BJ (cell line): ENCODE measurements around the gene NFATC1. TPM values are rescaled to one million over a fixed set of nuclear protein-coding genes. Genes with fewer than 3 reads are reported as not detected.

ENCODE experiments used
- CTCF ChIA-PET: fragments of 350-600 bp; formaldehyde crosslinking; extraction: SDS; loops from one replicate; lab custom pipeline; 2021; ENCODE audit warnings: antibody characterized with exemption, inconsistent platforms; lab: Yijun Ruan, JAX
- POLR2A ChIA-PET: fragments of 300-600 bp; sonication (Branson Sonifier 250); formaldehyde crosslinking; extraction: SDS; loops from one replicate; lab custom pipeline; 2021; ENCODE audit warnings: antibody characterized with exemption; lab: Charles Lee
- DNase-seq: peaks from one replicate; pipeline ENCODE4 v3.0.0-alpha.2; 2011; ENCODE audit warnings: low read depth
- H3K27me3 ChIP-seq: 2 replicates; pipeline ENCODE4 v1.6.0; 2011; ENCODE audit warnings: low read length; ENCODE audit not compliant: control insufficient read depth, insufficient read depth
- H3K36me3 ChIP-seq: 2 replicates; pipeline ENCODE4 v1.5.1; 2011; ENCODE audit warnings: low read length; ENCODE audit not compliant: control insufficient read depth, insufficient read depth
- H3K4me3 ChIP-seq: 2 replicates; pipeline ENCODE4 v1.5.1; 2011; ENCODE audit warnings: low read depth, mild to moderate bottlenecking, control low read depth, low read length
- polyA plus RNA-seq: library from polyadenylated mRNA; depleted of rRNA; stranded (reverse); fragments of >200 nt; gene quantifications from 2 replicates; pipeline ENCODE4 v1.2.3, GENCODE V29; 2011
- TF ChIP-seq, protein P1 (sequence below): IDR thresholded peaks from 2 replicates; pipeline ENCODE4 v1.5.1; 2011; ENCODE audit warnings: low read depth, mild to moderate bottlenecking, control low read depth, inconsistent platforms, low read length, moderate library complexity; ENCODE audit not compliant: insufficient read depth

NFATC1 gene
- polyA plus RNA-seq, 1 experiment, result 1.2 TPM

DNA sequence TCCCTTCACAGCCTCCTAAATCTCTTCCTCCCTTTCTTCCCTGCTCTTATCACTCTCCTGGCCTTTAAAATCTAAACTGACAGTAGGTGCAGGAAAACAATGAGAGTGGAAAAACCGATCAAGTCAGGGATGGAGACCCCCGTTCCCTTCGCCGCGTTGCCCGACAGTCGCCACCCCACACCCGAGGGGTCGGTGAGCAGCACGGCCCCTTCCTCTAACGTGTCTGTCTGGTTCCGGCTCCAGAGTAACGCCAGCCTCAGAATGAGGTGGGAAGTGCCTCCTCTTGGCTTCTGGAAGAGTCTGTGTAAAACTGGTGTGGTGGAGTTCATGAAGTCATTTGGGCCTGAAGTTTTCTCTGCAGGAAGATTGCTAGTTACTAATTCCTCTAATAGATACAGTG lies 138.6 kb downstream of the NFATC1 start:
- Histone ChIP-seq H3K4me3 (no peak overlapping the region), H3K36me3 (no peaks in the 10 kb centered on the region), H3K27me3 (peaks cover 16% of the 10 kb centered on the region)
- ChIA-PET POLR2A (interaction anchor here (0.6 kb wide), 1 partner anchor 423 kb away, joined by 13 read pairs; no protein-coding TSS in a partner anchor), CTCF (interaction anchor here (1.3 to 9.9 kb wide), 2 partner anchors 110 to 155 kb away, joined by 3 to 190 read pairs; no protein-coding TSS in a partner anchor)
- no peak for DNase-seq
- TF ChIP-seq, protein P1, sequence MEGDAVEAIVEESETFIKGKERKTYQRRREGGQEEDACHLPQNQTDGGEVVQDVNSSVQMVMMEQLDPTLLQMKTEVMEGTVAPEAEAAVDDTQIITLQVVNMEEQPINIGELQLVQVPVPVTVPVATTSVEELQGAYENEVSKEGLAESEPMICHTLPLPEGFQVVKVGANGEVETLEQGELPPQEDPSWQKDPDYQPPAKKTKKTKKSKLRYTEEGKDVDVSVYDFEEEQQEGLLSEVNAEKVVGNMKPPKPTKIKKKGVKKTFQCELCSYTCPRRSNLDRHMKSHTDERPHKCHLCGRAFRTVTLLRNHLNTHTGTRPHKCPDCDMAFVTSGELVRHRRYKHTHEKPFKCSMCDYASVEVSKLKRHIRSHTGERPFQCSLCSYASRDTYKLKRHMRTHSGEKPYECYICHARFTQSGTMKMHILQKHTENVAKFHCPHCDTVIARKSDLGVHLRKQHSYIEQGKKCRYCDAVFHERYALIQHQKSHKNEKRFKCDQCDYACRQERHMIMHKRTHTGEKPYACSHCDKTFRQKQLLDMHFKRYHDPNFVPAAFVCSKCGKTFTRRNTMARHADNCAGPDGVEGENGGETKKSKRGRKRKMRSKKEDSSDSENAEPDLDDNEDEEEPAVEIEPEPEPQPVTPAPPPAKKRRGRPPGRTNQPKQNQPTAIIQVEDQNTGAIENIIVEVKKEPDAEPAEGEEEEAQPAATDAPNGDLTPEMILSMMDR, result no peak

DNA sequence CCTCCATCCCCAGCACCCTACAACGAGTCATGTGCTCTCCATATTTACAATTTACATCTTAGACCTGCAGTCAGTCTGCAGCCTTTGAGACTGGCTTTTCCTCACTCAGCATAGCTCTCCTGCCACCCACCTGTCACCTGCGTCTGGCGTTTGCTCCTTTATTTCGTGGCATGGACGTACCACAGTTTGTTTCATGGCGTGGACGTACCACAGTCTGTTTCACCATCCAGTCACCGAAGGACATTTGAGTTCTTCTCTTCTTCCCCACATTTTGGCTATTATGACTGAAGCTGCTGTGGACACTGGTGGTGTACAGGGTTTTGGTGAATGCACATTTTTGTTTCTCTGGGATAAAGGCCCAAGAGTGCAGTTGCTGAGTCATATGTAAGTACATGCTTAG lies 142.0 kb downstream of the NFATC1 start:
- H3K36me3 ChIP-seq, result no peaks in the 10 kb centered on the region
- TF ChIP-seq, protein P1, result no peak
- H3K4me3 ChIP-seq, result no peak overlapping the region
- ChIA-PET POLR2A (no interaction called here), CTCF (interaction anchor here (2.3 to 3.1 kb wide), 3 partner anchors 9 to 158 kb away, joined by 11 to 24 read pairs (median 18); no protein-coding TSS in a partner anchor)
- DNase-seq, result no peak
- H3K27me3 ChIP-seq, result peaks cover 12% of the 10 kb centered on the region

DNA sequence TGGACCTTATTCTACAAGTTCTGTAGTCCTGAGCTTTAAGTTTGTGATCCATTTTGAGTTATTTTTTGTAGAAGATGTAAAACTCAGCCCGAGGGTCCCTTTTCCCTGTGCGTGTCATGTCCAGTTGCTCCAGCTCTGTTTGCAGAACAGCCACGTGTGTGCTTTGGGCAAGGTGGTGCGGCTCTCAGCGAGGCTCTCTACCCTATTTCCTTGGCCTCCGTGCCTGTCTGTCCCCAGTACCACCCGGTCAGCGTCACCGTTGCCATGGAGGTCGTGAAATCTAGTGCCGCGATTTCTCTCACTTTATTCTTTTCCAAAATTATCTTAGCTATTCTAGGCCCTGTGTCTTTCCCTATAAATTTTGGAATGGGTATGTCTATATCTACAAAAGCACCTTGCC lies 142.9 kb downstream of the NFATC1 start:
- CTCF ChIA-PET, result interaction anchor here (1.0 to 3.1 kb wide), 4 partner anchors 10 to 159 kb away, joined by 3 to 24 read pairs (median 11); no protein-coding TSS in a partner anchor
- POLR2A ChIA-PET, result no interaction called here

DNA sequence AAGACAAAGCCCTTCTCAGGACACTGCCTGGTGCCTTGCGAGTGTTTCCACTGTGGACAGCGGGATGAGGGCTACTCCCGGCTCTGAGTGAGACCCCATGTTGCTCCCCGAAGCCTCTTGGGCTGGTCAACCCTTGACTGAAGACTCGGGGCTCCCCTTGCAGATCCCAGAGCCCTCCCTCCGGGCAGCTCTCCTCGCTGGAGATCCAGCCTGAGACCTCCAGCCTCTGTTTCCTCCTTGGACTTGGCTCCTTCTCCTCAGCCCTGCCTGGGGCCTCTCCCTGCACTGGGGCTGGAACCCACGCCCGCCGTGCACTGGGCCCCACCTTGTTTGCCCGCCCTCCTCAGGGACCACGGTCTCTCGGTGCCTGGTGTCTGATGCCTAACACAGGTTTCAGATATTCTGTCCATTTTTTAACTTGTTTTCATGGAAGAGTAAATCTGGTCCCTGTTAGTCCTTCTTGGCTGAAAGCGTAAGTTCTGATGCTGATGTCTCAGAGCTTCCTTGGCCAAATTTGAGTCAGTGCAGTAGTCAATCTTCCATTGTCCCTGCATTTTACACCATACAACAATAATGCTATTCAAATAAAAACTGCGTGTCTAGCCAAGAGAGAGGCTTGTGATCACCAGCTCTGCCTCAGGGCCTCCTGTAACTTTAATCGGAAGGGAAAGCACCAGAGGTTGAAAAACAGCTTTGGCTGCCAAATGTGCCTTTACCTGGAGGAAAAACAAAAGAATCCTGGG lies 144.6 kb downstream of the NFATC1 start:
- CTCF ChIA-PET, result interaction anchor here (1.2 to 3.1 kb wide), 3 partner anchors 11 to 161 kb away, joined by 3 to 24 read pairs (median 18); no protein-coding TSS in a partner anchor
- DNase-seq, result no peak

More for the DNA sequence above, 142.9 kb downstream of the NFATC1 start:
- no peak for DNase-seq
- H3K36me3 ChIP-seq, result no peaks in the 10 kb centered on the region
- H3K27me3 ChIP-seq, result peaks cover 6% of the 10 kb centered on the region
- TF ChIP-seq, protein P1, result no peak
- H3K4me3 ChIP-seq, result no peak overlapping the region

DNA sequence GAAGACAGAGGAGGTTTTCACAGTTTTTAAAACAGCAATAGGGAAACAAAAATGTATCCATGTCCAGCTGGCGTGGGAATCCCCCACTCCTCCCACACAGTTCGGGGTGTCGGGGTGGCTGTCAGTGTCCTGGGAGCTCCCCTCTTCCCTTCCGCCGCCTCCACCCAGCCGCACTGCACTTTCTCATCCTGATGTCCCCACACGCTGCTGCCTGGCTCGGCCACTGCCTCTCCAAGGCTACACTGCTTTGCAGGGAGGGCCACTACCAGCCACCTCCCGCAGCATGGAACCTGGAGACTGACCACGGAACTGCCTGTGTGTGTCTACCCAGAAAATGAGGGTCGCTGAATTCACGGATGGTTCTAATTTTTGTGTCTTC lies 145.2 kb downstream of the NFATC1 start:
- DNase-seq, result no peak
- Histone ChIP-seq H3K36me3 (no peaks in the 10 kb centered on the region), H3K27me3 (peaks cover 3% of the 10 kb centered on the region), H3K4me3 (no peak overlapping the region)
- ChIA-PET POLR2A (no interaction called here), CTCF (interaction anchor here (3.1 kb wide), 1 partner anchor 161 kb away, joined by 18 read pairs; no protein-coding TSS in a partner anchor)
- TF ChIP-seq, protein P1, result no peak

More for the DNA sequence above, 144.6 kb downstream of the NFATC1 start:
- Histone ChIP-seq H3K27me3 (peaks cover 3% of the 10 kb centered on the region), H3K4me3 (no peak overlapping the region), H3K36me3 (no peaks in the 10 kb centered on the region)
- POLR2A ChIA-PET, result no interaction called here
- TF ChIP-seq, protein P1, result no peak
